Ovary (tissue), 3 donors: Measurements from ENCODE around the gene GFER.
"Not testable (repeated sequence)": the region's sequence is repeated elsewhere in the genome, so short reads cannot be mapped to it uniquely, and the experiment has no call there.

Experiments
- POLR2A ChIP-seq: fragments of 450-650 bp; IDR thresholded peaks from one replicate; pipeline ENCODE4 v1.6.1; 2017; ENCODE audit warnings: antibody characterized with exemption, mild to moderate bottlenecking, moderate library complexity
- TF ChIP-seq, protein P1 (sequence below), 3 donors: fragments of 450-650 bp in 2 of 3; fragments of 200-600 bp in 1 of 3; IDR thresholded peaks; one replicate each; pipeline versions ENCODE4 v1.5.1 to v1.8.0; 2016 to 2022; ENCODE audit warnings: antibody characterized with exemption in 3 of 3, mild to moderate bottlenecking in 1 of 3
- donor health status: DM: no; HTN: no; CAD: no.

- TF ChIP-seq, protein P1, sequence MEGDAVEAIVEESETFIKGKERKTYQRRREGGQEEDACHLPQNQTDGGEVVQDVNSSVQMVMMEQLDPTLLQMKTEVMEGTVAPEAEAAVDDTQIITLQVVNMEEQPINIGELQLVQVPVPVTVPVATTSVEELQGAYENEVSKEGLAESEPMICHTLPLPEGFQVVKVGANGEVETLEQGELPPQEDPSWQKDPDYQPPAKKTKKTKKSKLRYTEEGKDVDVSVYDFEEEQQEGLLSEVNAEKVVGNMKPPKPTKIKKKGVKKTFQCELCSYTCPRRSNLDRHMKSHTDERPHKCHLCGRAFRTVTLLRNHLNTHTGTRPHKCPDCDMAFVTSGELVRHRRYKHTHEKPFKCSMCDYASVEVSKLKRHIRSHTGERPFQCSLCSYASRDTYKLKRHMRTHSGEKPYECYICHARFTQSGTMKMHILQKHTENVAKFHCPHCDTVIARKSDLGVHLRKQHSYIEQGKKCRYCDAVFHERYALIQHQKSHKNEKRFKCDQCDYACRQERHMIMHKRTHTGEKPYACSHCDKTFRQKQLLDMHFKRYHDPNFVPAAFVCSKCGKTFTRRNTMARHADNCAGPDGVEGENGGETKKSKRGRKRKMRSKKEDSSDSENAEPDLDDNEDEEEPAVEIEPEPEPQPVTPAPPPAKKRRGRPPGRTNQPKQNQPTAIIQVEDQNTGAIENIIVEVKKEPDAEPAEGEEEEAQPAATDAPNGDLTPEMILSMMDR (IDR thresholded peaks at IDR 0.05) = not testable (repeated sequence)
- TF ChIP-seq POLR2A = not testable (repeated sequence)
Observed at GRCh38 chr16:1939833-1940232, 44.2 kb upstream of the GFER start.
